Lung (tissue), 16 donors: ENCODE data around the gene HAUS5. TPM values are rescaled to one million over a fixed set of nuclear protein-coding genes. Genes with fewer than 3 reads are reported as not detected.

Experiments
- ATAC-seq: fragments of 200-7000 bp; cut with Tn5 transposase; one replicate; pipeline ENCODE4 v1.9.1; 2020; ENCODE audit warnings: moderate number of reproducible peaks; ENCODE audit not compliant: insufficient read depth, low FRiP score
- DNase-seq, 3 donors: peaks; one replicate each; pipeline ENCODE4 v3.0.0-alpha.2; 2013 to 2017
- H3K27ac ChIP-seq, 2 donors: one replicate each; pipeline ENCODE4 v1.5.1; 2013; ENCODE audit warnings: mild to moderate bottlenecking in 2 of 2, moderate library complexity in 2 of 2, control low read depth in 1 of 2, inconsistent platforms in 1 of 2, low read depth in 1 of 2, low read length in 1 of 2
- H3K27me3 ChIP-seq, 3 donors: one replicate each; pipeline ENCODE4 v1.5.1; 2013; ENCODE audit warnings: low read length in 2 of 3; ENCODE audit not compliant: control insufficient read depth in 3 of 3, insufficient read depth in 3 of 3
- H3K36me3 ChIP-seq, 4 donors: one replicate each; pipeline ENCODE4 v1.5.1; 2013; ENCODE audit warnings: low read length in 4 of 4, mild to moderate bottlenecking in 1 of 4, moderate library complexity in 1 of 4; ENCODE audit not compliant: control insufficient read depth in 4 of 4, insufficient read depth in 4 of 4
- H3K4me1 ChIP-seq, 5 donors: one replicate each; pipeline ENCODE4 v1.5.1; 2013; ENCODE audit warnings: low read length in 5 of 5, mild to moderate bottlenecking in 2 of 5, moderate library complexity in 1 of 5; ENCODE audit not compliant: control insufficient read depth in 5 of 5, insufficient read depth in 5 of 5
- H3K4me3 ChIP-seq: one replicate; pipeline ENCODE4 v1.5.1; 2013; ENCODE audit warnings: mild to moderate bottlenecking, control low read depth, moderate library complexity
- H3K9ac ChIP-seq, 2 donors: one replicate each; pipeline ENCODE4 v1.5.1; 2013; ENCODE audit warnings: low read length in 2 of 2, control low read depth in 1 of 2; ENCODE audit not compliant: insufficient read depth in 1 of 2
- H3K9me3 ChIP-seq, 4 donors: one replicate each; pipeline ENCODE4 v1.5.1; 2013; ENCODE audit warnings: low read length in 3 of 4, mild to moderate bottlenecking in 1 of 4, moderate library complexity in 1 of 4; ENCODE audit not compliant: control insufficient read depth in 4 of 4, insufficient read depth in 3 of 4
- WGBS, 2 donors: extraction: QIAGEN DNeasy Blood & Tissue Kit; methylation state at CpG; one replicate each; pipeline ENCODE4 v1.1.7; 2013; 5-methylcytosine and 5-hydroxymethylcytosine counted together
- long read RNA-seq, 5 donors: transcript quantifications; one replicate each; lab custom pipeline, GENCODE V29; 2026
- polyA plus RNA-seq, 2 donors: library from polyadenylated mRNA; stranded (reverse); fragments of 200-250 nt; gene quantifications; one replicate each; pipeline ENCODE4 v1.2.1, GENCODE V29; 2013
- total RNA-seq, 2 donors: library from RNA; depleted of rRNA in 1 of 2; stranded (reverse); fragments of >200 nt in 1 of 2; gene quantifications; one replicate each; pipeline ENCODE4 v1.2.1, GENCODE V29; 2014 to 2021
- TF ChIP-seq, protein P1 (sequence below): IDR thresholded peaks from 2 replicates; pipeline ENCODE4 v1.5.1; 2012; ENCODE audit warnings: mild to moderate bottlenecking; ENCODE audit errors: control extremely low read depth, extremely low read depth
- donor health status: control.
- donor health status: control.
- donor health status: Bipolar disorder and iron deficiency.
- donor health status: healthy.
- donor health status: DM: yes; HTN: yes; CAD: no.

Gene HAUS5, protein sequence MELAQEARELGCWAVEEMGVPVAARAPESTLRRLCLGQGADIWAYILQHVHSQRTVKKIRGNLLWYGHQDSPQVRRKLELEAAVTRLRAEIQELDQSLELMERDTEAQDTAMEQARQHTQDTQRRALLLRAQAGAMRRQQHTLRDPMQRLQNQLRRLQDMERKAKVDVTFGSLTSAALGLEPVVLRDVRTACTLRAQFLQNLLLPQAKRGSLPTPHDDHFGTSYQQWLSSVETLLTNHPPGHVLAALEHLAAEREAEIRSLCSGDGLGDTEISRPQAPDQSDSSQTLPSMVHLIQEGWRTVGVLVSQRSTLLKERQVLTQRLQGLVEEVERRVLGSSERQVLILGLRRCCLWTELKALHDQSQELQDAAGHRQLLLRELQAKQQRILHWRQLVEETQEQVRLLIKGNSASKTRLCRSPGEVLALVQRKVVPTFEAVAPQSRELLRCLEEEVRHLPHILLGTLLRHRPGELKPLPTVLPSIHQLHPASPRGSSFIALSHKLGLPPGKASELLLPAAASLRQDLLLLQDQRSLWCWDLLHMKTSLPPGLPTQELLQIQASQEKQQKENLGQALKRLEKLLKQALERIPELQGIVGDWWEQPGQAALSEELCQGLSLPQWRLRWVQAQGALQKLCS
- total RNA-seq (10 to 100 TPM; 13.9 to 15.8 TPM), polyA plus RNA-seq (10 to 100 TPM in 1 of 2 donors, 1 to 10 TPM in 1; 6.0 to 16.5 TPM)
- long read RNA-seq, donor 1, full-length matches to known transcripts = 6 of 6 reads
- long read RNA-seq, donor 1, partial matches to known transcripts = 0 of 6 reads
- long read RNA-seq, donor 1, other reads (novel, unspliced or antisense) = 0 of 6 reads
- long read RNA-seq, donor 2 = 0 reads
- long read RNA-seq, donor 3, full-length matches to known transcripts = 6 of 6 reads
- long read RNA-seq, donor 3, partial matches to known transcripts = 0 of 6 reads
- long read RNA-seq, donor 3, other reads (novel, unspliced or antisense) = 0 of 6 reads
- long read RNA-seq, donor 4, partial matches to known transcripts = 0 of 2 reads
- long read RNA-seq, donor 4, other reads (novel, unspliced or antisense) = 0 of 2 reads
- long read RNA-seq, donor 5, full-length matches to known transcripts = 10 of 23 reads
- long read RNA-seq, donor 5, partial matches to known transcripts = 13 of 23 reads
- long read RNA-seq, donor 5, other reads (novel, unspliced or antisense) = 0 of 23 reads

DNA sequence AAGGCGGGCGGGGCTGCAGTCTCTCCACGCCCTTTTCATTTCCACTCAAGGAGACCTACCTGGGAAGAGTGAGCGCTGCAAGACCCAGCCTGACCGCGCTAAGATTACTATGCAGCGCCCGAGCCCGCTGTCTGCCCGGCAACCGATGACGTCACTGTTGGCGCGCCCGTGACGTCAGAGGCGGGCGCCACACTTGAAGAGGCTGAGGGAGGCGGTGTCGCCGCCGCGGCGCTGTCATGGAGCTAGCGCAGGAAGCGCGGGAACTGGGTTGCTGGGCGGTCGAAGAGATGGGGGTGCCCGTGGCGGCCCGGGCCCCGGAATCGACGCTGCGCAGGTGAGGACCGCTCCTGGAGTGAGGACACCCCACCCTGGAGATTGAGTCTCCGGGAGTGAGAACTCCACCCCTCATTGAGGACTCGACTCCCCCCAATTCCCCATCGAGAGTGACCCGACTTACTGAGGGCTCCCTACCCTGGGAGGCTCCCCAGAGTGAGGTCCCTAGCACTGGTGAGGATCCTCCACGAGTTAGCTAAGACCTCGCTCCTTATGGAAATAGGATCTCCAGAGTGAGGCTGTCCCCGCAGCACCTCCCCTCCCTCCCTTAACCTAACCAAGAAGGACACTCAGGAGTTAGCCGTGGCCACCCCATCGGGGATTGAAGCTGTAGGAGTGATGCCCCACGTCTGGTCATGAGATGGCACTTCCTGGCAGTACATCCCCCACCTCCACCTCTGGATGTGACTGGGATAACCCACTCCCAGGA is at the start of gene HAUS5:
TSS of gene HAUS5 (plus strand) at position 177 of the 763 bp plus-strand sequence. CDS start at position 237, 60 bp downstream.
- no peaks in the 10 kb centered on the region for H3K27me3 ChIP-seq
- peak within 1 kb of the TSS; percentile 39 for H3K4me3 ChIP-seq
- H3K27ac ChIP-seq = peak within 1 kb of the TSS; percentile 20 to 52
- H3K36me3 ChIP-seq = peaks cover 0 to 11% (median 5%) of the 10 kb centered on the region in 4 donors
- TF ChIP-seq, protein P1, sequence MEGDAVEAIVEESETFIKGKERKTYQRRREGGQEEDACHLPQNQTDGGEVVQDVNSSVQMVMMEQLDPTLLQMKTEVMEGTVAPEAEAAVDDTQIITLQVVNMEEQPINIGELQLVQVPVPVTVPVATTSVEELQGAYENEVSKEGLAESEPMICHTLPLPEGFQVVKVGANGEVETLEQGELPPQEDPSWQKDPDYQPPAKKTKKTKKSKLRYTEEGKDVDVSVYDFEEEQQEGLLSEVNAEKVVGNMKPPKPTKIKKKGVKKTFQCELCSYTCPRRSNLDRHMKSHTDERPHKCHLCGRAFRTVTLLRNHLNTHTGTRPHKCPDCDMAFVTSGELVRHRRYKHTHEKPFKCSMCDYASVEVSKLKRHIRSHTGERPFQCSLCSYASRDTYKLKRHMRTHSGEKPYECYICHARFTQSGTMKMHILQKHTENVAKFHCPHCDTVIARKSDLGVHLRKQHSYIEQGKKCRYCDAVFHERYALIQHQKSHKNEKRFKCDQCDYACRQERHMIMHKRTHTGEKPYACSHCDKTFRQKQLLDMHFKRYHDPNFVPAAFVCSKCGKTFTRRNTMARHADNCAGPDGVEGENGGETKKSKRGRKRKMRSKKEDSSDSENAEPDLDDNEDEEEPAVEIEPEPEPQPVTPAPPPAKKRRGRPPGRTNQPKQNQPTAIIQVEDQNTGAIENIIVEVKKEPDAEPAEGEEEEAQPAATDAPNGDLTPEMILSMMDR = no peak
- DNase-seq (peak; percentile 94 to 97 (median 96)), ATAC-seq (peak; percentile 91)
- 0% methylated on average over 41 to 47 of the region's 47 CpGs for WGBS, 2 donors
- H3K9ac ChIP-seq = peak within 1 kb of the TSS; percentile 86 to 94
- H3K9me3 ChIP-seq = peaks cover 0 to 4% (median 2%) of the 10 kb centered on the region in 4 donors
- H3K4me1 ChIP-seq = peaks cover 0 to 10% (median 3%) of the 10 kb centered on the region in 5 donors

DNA sequence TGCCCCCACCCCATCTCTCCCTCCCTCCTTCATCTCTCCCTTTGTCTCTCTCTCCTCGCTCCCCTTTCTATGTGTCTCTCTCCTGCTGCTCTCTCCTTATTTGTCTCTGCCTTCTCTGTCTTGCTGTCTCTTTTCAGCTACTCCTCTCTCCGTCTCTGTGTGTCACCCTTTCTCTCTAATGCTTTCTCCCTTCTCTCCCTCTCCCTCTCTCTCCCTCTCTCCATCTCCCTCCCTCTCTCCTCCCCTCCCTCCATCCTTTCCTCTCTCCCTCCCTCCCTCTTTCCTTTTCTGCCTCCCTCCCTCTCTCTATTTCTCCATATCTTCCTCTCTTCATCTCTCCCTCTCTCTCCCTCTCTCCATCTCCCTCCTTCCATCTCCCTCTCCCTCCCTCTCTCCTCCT is 49.8 kb upstream of the HAUS5 start:
- Histone ChIP-seq H3K27me3 (peaks cover 6 to 25% (median 11%) of the 10 kb centered on the region in 3 donors), H3K27ac (no peak overlapping the region), H3K9me3 (no peaks in the 10 kb centered on the region), H3K9ac (no peak overlapping the region), H3K4me3 (no peak overlapping the region), H3K4me1 (peaks cover 0 to 7% (median 0%) of the 10 kb centered on the region in 5 donors), H3K36me3 (no peaks in the 10 kb centered on the region)
- no peak for ATAC-seq
- DNase-seq = no peak
- WGBS, 2 donors = 57 to 65% methylated on average over 2 of the region's 2 CpGs
- TF ChIP-seq, protein P1 = no peak

DNA sequence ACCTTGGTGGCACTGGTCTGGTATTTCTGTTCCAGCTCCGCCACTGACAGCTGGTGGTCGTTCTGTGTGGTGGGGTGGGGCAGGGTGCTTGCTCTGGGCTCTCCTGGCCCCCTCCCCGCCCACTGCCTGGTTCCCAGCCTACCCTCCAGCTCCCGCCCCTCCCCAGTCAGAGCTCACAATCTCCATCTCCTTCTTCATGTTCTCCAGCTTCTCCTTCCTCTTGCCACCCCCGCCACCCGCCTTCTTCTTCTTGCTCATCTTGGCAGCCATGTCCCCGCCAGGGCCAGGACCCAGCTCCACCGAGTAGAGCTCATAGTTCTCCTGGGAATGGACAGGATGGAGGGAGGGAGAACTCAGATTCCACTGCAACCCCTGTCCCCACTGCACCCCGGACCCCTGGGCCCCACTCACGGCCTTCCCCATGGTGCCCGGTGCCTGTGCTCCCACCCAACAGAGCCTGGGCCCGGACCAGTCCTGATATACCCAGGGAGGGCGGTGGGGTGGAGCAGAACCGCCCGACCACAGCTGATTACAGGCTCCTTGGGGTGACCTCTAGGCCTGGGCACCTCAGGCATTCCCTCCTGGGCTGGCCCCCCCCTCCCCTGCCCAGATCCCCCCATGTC is 49.2 kb upstream of the HAUS5 start, which contains the start of gene ATP4A:
TSS of gene ATP4A (minus strand) at position 452 of the 623 bp plus-strand sequence. CDS start at position 423, 29 bp downstream.
- ATAC-seq (no peak), DNase-seq (no peak)
- peaks cover 6 to 24% (median 11%) of the 10 kb centered on the region in 3 donors for H3K27me3 ChIP-seq
- 67 to 80% methylated on average over 15 of the region's 15 CpGs for WGBS, 2 donors
- no peaks in the 10 kb centered on the region for H3K9me3 ChIP-seq
- H3K4me1 ChIP-seq = peaks cover 0 to 3% (median 0%) of the 10 kb centered on the region in 5 donors
- H3K9ac ChIP-seq = no peak within 1 kb of the TSS
- TF ChIP-seq, protein P1 = no peak
- no peak within 1 kb of the TSS for H3K4me3 ChIP-seq
- H3K27ac ChIP-seq = no peak within 1 kb of the TSS
- H3K36me3 ChIP-seq = no peaks in the 10 kb centered on the region
